Mesenchymal stem cell (in vitro differentiated cells and primary cell): ENCODE data around the gene HYCC1.

Experiments used
- DNase-seq: peaks from one replicate; pipeline ENCODE4 v3.0.0-alpha.2; 2013
- H2AFZ ChIP-seq: one replicate; pipeline ENCODE4 v1.6.1; 2013; ENCODE audit warnings: low read depth, mild to moderate bottlenecking, control low read depth, inconsistent platforms, low read length, moderate library complexity
- H2AK5ac ChIP-seq: 2 replicates; pipeline ENCODE4 v1.6.1; 2013; ENCODE audit warnings: low read length, moderate library complexity, mild to moderate bottlenecking, inconsistent platforms; ENCODE audit not compliant: severe bottlenecking
- H2BK120ac ChIP-seq: one replicate; pipeline ENCODE4 v1.6.1; 2013; ENCODE audit warnings: low read depth, mild to moderate bottlenecking, inconsistent platforms, low read length, moderate library complexity
- H2BK12ac ChIP-seq, 2 experiments: one replicate each; pipeline ENCODE4 v1.6.1; 2013; ENCODE audit warnings: inconsistent platforms in 2 of 2, low read length in 2 of 2, mild to moderate bottlenecking in 2 of 2, moderate library complexity in 2 of 2, control low read depth in 1 of 2
- H2BK15ac ChIP-seq: one replicate; pipeline ENCODE4 v1.6.1; 2013; ENCODE audit warnings: mild to moderate bottlenecking, low read depth, inconsistent platforms; ENCODE audit not compliant: poor library complexity, severe bottlenecking
- H2BK5ac ChIP-seq: 2 replicates; pipeline ENCODE4 v1.6.1; 2013; ENCODE audit warnings: low read depth, mild to moderate bottlenecking, low read length, control low read depth, inconsistent platforms; ENCODE audit not compliant: poor library complexity, severe bottlenecking
- H3K14ac ChIP-seq, 2 experiments: one replicate each; pipeline ENCODE4 v1.6.1; 2013; ENCODE audit warnings: inconsistent platforms in 2 of 2, low read length in 2 of 2, control low read depth in 1 of 2, mild to moderate bottlenecking in 1 of 2, moderate library complexity in 1 of 2
- H3K18ac ChIP-seq, 2 experiments: one replicate each; pipeline ENCODE4 v1.6.1; 2013; ENCODE audit warnings: inconsistent platforms in 2 of 2, low read length in 2 of 2, control low read depth in 1 of 2, low read depth in 1 of 2, mild to moderate bottlenecking in 1 of 2
- H3K23ac ChIP-seq, 2 experiments: one replicate each; pipeline ENCODE4 v1.6.1; 2013; ENCODE audit warnings: inconsistent platforms in 2 of 2, low read length in 2 of 2, mild to moderate bottlenecking in 2 of 2, moderate library complexity in 2 of 2, control low read depth in 1 of 2
- H3K27ac ChIP-seq: 2 replicates; pipeline ENCODE4 v1.5.1; 2013; ENCODE audit warnings: mild to moderate bottlenecking, moderate library complexity, low read length, control low read depth, inconsistent platforms; ENCODE audit not compliant: poor library complexity, severe bottlenecking
- H3K27me3 ChIP-seq, 2 experiments: 2 replicates each; pipeline versions ENCODE4 v1.6.1 to v1.7.0; 2013; ENCODE audit warnings: low read length in 2 of 2, mild to moderate bottlenecking in 2 of 2, moderate library complexity in 2 of 2, control low read depth in 1 of 2, inconsistent platforms in 1 of 2; ENCODE audit not compliant: control insufficient read depth in 1 of 2, insufficient read depth in 1 of 2
- H3K36me3 ChIP-seq, 2 experiments: 2 replicates each; pipeline versions ENCODE4 v1.6.1 to v1.7.0; 2013; ENCODE audit warnings: low read length in 2 of 2, control low read depth in 1 of 2, inconsistent platforms in 1 of 2, low read depth in 1 of 2, mild to moderate bottlenecking in 1 of 2; ENCODE audit not compliant: insufficient read depth in 2 of 2, control insufficient read depth in 1 of 2
- H3K4ac ChIP-seq, 2 experiments: one replicate each; pipeline ENCODE4 v1.6.1; 2013; ENCODE audit warnings: inconsistent platforms in 2 of 2, low read length in 2 of 2, mild to moderate bottlenecking in 2 of 2, moderate library complexity in 2 of 2, control low read depth in 1 of 2, low read depth in 1 of 2
- H3K4me1 ChIP-seq: 2 replicates; pipeline ENCODE4 v1.6.1; 2013; ENCODE audit warnings: low read depth, low read length, control low read depth; ENCODE audit not compliant: control insufficient read depth, insufficient read depth
- H3K4me2 ChIP-seq: 2 replicates; pipeline ENCODE4 v1.6.1; 2013; ENCODE audit warnings: low read length, mild to moderate bottlenecking, inconsistent platforms; ENCODE audit not compliant: poor library complexity, severe bottlenecking
- H3K4me3 ChIP-seq, 2 experiments: 2 replicates each; pipeline versions ENCODE4 v1.5.1 to v1.7.0; 2013; ENCODE audit warnings: low read length in 2 of 2, mild to moderate bottlenecking in 2 of 2, control low read depth in 1 of 2, low read depth in 1 of 2; ENCODE audit not compliant: insufficient read depth in 1 of 2
- H3K79me1 ChIP-seq: replicated peaks from 2 replicates; pipeline ENCODE4 v1.6.1; 2013; ENCODE audit warnings: mild to moderate bottlenecking, control low read depth, low read length, inconsistent platforms; ENCODE audit not compliant: poor library complexity, severe bottlenecking
- H3K9ac ChIP-seq: 2 replicates; pipeline ENCODE4 v1.7.0; 2013; ENCODE audit warnings: mild to moderate bottlenecking, low read length, moderate library complexity
- H3K9me3 ChIP-seq: 2 replicates; pipeline ENCODE4 v1.7.0; 2013; ENCODE audit warnings: mild to moderate bottlenecking, low read length; ENCODE audit not compliant: control insufficient read depth
- H4K8ac ChIP-seq: one replicate; pipeline ENCODE4 v1.6.1; 2013; ENCODE audit warnings: inconsistent platforms, mild to moderate bottlenecking, low read length, moderate library complexity
- H4K91ac ChIP-seq: one replicate; pipeline ENCODE4 v1.6.1; 2013; ENCODE audit warnings: mild to moderate bottlenecking, low read length, inconsistent platforms
- WGBS: methylation state at CpG from one replicate; pipeline ENCODE4 v1.1.7; 2013; ENCODE audit warnings: mixed read lengths; 5-methylcytosine and 5-hydroxymethylcytosine counted together

HYCC1 gene

GRCh38 chr7:22998519-22998896, 15.4 kb downstream of the HYCC1 start:
- no peak overlapping the region for H2AFZ ChIP-seq
- no peak overlapping the region for H2BK15ac ChIP-seq
- H3K9ac ChIP-seq, result no peak overlapping the region
- no peak overlapping the region for H3K14ac ChIP-seq
- H4K91ac ChIP-seq, result no peak overlapping the region
- peaks cover 0 to 12% of the 10 kb centered on the region in 2 experiments for H3K36me3 ChIP-seq
- H3K27ac ChIP-seq, result no peak overlapping the region
- H3K4me2 ChIP-seq, result no peak overlapping the region
- DNase-seq, result no peak
- H3K79me1 ChIP-seq, result peaks cover 16% of the 10 kb centered on the region
- H2BK12ac ChIP-seq, result no peak overlapping the region
- H3K4ac ChIP-seq, result no peak overlapping the region
- no peak overlapping the region for H3K23ac ChIP-seq
- no peak overlapping the region for H3K4me3 ChIP-seq
- no peak overlapping the region for H4K8ac ChIP-seq
- H3K4me1 ChIP-seq, result no peaks in the 10 kb centered on the region
- no peaks in the 10 kb centered on the region for H3K27me3 ChIP-seq
- H3K9me3 ChIP-seq, result no peaks in the 10 kb centered on the region
- no peak overlapping the region for H2BK5ac ChIP-seq
- WGBS, result 95% methylated on average over 2 of the region's 2 CpGs
- peak overlapping the region in 1 of 2 experiments; percentile 34 for H3K18ac ChIP-seq
- H2AK5ac ChIP-seq, result no peak overlapping the region
- H2BK120ac ChIP-seq, result no peak overlapping the region

DNA sequence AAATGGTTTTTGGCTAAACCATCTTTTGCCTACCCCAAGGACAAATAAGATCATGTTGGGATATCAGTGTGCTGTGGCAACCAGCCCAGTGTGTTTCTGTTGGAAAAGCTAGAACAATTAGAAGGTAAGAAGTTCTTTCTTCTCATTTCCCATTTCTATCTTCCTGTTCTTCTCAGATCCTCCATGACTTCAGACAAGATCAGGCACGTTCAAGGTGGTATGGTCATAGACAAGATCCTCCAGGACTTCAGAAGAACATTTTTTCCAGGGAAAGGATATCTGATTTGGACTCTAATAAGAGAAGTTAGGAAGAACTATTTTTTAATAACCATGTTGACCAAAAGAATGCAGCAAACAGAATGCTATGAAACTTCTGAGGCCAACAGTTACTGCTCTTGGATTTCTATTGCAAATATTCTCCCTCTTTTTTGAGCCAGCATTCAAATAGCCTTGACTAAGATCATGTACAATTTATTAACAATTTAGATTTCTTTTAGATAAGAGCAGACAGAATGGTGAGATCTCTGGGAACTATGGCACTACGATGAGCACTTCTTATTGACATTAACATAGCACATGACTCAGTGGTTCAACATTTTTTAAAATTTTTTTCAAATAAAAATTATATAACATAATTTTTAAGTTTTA, 15.9 kb downstream of the HYCC1 start:
- H3K27ac ChIP-seq, result no peak overlapping the region
- no peak overlapping the region for H2AK5ac ChIP-seq
- H3K36me3 ChIP-seq, result peaks cover 0 to 12% of the 10 kb centered on the region in 2 experiments
- H3K79me1 ChIP-seq, result peaks cover 17% of the 10 kb centered on the region
- no peak overlapping the region for H2BK12ac ChIP-seq
- no peaks in the 10 kb centered on the region for H3K27me3 ChIP-seq
- H3K4me2 ChIP-seq, result no peak overlapping the region
- WGBS, result 100% methylated on average over 1 of the region's 2 CpGs
- no peaks in the 10 kb centered on the region for H3K9me3 ChIP-seq
- no peak overlapping the region for H3K23ac ChIP-seq
- no peaks in the 10 kb centered on the region for H3K4me1 ChIP-seq
- H2AFZ ChIP-seq, result no peak overlapping the region
- no peak overlapping the region for H2BK15ac ChIP-seq
- no peak overlapping the region for H4K8ac ChIP-seq
- no peak for DNase-seq
- no peak overlapping the region for H2BK5ac ChIP-seq
- no peak overlapping the region for H2BK120ac ChIP-seq
- H3K9ac ChIP-seq, result peak overlapping the region; percentile 4
- no peak overlapping the region for H3K4me3 ChIP-seq
- H3K18ac ChIP-seq, result no peak overlapping the region
- no peak overlapping the region for H3K4ac ChIP-seq
- no peak overlapping the region for H4K91ac ChIP-seq
- H3K14ac ChIP-seq, result no peak overlapping the region

DNA sequence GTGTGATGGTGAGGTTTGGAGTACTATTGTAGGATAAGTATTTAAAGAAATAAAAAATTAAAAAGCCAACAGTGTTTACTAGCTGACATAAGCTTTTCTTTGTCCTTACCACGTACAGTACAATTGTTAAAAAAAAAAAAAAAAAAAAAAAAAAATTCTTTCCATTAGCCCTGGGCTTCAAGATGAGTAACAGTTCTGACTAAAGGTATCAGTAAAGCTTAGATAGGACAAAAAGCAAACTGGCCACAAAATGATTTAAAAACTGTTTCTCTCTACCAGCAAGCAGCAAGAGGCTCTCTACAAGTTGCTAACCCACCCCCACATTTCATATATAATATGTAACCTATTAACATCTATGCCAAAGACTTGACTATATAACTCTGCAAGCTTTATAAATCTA, 17.5 kb downstream of the HYCC1 start:
- H2BK12ac ChIP-seq, result no peak overlapping the region
- H3K4me1 ChIP-seq, result no peaks in the 10 kb centered on the region
- H2BK120ac ChIP-seq, result no peak overlapping the region
- DNase-seq, result no peak
- H2BK15ac ChIP-seq, result no peak overlapping the region
- H3K9me3 ChIP-seq, result no peaks in the 10 kb centered on the region
- H3K4me3 ChIP-seq, result no peak overlapping the region
- no peaks in the 10 kb centered on the region for H3K27me3 ChIP-seq
- H2BK5ac ChIP-seq, result no peak overlapping the region
- H3K23ac ChIP-seq, result no peak overlapping the region
- WGBS, result no CpG with 5 or more reads among the region's 1 CpG
- peak overlapping the region; percentile 58 for H3K9ac ChIP-seq
- H2AK5ac ChIP-seq, result no peak overlapping the region
- H3K79me1 ChIP-seq, result peaks cover 13% of the 10 kb centered on the region
- H4K8ac ChIP-seq, result no peak overlapping the region
- no peak overlapping the region for H3K14ac ChIP-seq
- no peak overlapping the region for H3K4me2 ChIP-seq
- no peak overlapping the region for H2AFZ ChIP-seq
- no peak overlapping the region for H3K18ac ChIP-seq
- no peak overlapping the region for H3K27ac ChIP-seq
- H3K36me3 ChIP-seq, result peaks cover 0 to 12% of the 10 kb centered on the region in 2 experiments
- no peak overlapping the region for H4K91ac ChIP-seq
- H3K4ac ChIP-seq, result no peak overlapping the region

GRCh38 chr7:22995011-22995410, 18.9 kb downstream of the HYCC1 start:
- Histone ChIP-seq H4K8ac (no peak overlapping the region), H3K4ac (no peak overlapping the region), H2BK12ac (no peak overlapping the region), H3K9me3 (no peaks in the 10 kb centered on the region), H3K4me3 (no peak overlapping the region), H4K91ac (no peak overlapping the region), H3K27ac (no peak overlapping the region), H3K4me2 (no peak overlapping the region), H3K18ac (no peak overlapping the region), H3K27me3 (no peaks in the 10 kb centered on the region), H2AK5ac (no peak overlapping the region), H2BK120ac (no peak overlapping the region), H3K79me1 (peaks cover 14% of the 10 kb centered on the region), H2AFZ (no peak overlapping the region), H3K9ac (no peak overlapping the region), H2BK15ac (no peak overlapping the region), H3K23ac (no peak overlapping the region), H3K14ac (no peak overlapping the region), H2BK5ac (no peak overlapping the region), H3K36me3 (peaks cover 0 to 12% of the 10 kb centered on the region in 2 experiments), H3K4me1 (no peaks in the 10 kb centered on the region)
- DNase-seq, result no peak
- WGBS, result 95% methylated on average over 2 of the region's 2 CpGs
